B cell (primary cell): Measurements from ENCODE around the gene ADAMTSL1. TPM values are rescaled to one million over a fixed set of nuclear protein-coding genes. Genes with fewer than 3 reads are reported as not detected.

Experiments
- ATAC-seq: fragments of 200-7000 bp; cut with Tn5 transposase; one replicate; pipeline ENCODE4 v1.10.0; 2021; ENCODE audit warnings: low read depth, mild to moderate bottlenecking, moderate number of reproducible peaks, moderate library complexity
- CTCF ChIA-PET: fragments of 350-600 bp; sonication (Branson Sonifier 250); formaldehyde crosslinking; loops from one replicate; lab custom pipeline; 2021; ENCODE audit warnings: antibody characterized with exemption, inconsistent platforms; lab: Charles Lee
- POLR2A ChIA-PET: fragments of 350-600 bp; sonication (Branson Sonifier 250); formaldehyde crosslinking; loops from one replicate; lab custom pipeline; 2021; ENCODE audit warnings: antibody characterized with exemption; lab: Charles Lee
- DNase-seq: peaks from one replicate; pipeline ENCODE4 v3.0.0; 2013
- H2AFZ ChIP-seq: 2 replicates; pipeline ENCODE4 v1.6.1; 2012; ENCODE audit warnings: mild to moderate bottlenecking, low read depth, low read length; ENCODE audit not compliant: insufficient read depth, poor library complexity, severe bottlenecking
- H3K27ac ChIP-seq, 2 donors: 1 replicate in 1 of 2; 2 replicates in 1 of 2; pipeline ENCODE4 v1.5.1; 2012 to 2013; ENCODE audit warnings: low read length in 2 of 2, mild to moderate bottlenecking in 2 of 2, moderate library complexity in 1 of 2
- H3K27me3 ChIP-seq, 4 experiments: fragments of 200-600 bp in 1 of 4; sonication (generic) in 1 of 4; replicated peaks in 1 of 4; 1 replicate in 2 of 4; 2 replicates in 2 of 4; pipeline versions ENCODE4 v1.6.1 to v1.7.0; 2013 to 2016; ENCODE audit warnings: low read length in 3 of 4, mild to moderate bottlenecking in 2 of 4, mixed read lengths in 1 of 4, moderate library complexity in 1 of 4; ENCODE audit not compliant: insufficient read depth in 4 of 4, control insufficient read depth in 3 of 4; ENCODE audit errors: control extremely low read depth in 1 of 4
- H3K36me3 ChIP-seq, 2 experiments: replicated peaks in 1 of 2; 1 replicate in 1 of 2; 2 replicates in 1 of 2; pipeline versions ENCODE4 v1.6.1 to v1.7.1; 2013; ENCODE audit warnings: low read length in 1 of 2; ENCODE audit not compliant: insufficient read depth in 2 of 2, control insufficient read depth in 1 of 2; ENCODE audit errors: control extremely low read depth in 1 of 2, extremely low read depth in 1 of 2
- H3K4me1 ChIP-seq, 2 donors: fragments of 200-600 bp in 1 of 2; sonication (generic) in 1 of 2; 1 replicate in 1 of 2; 2 replicates in 1 of 2; pipeline versions ENCODE4 v1.5.1 to v1.6.1; 2013 to 2017; ENCODE audit warnings: low read length in 2 of 2; ENCODE audit not compliant: control insufficient read depth in 2 of 2, insufficient read depth in 2 of 2
- H3K4me2 ChIP-seq: replicated peaks from 2 replicates; pipeline ENCODE3; 2012; ENCODE audit warnings: mild to moderate bottlenecking, low read depth, low read length; ENCODE audit not compliant: poor library complexity, severe bottlenecking
- H3K4me3 ChIP-seq, 5 experiments: fragments of 200-600 bp in 1 of 5; sonication (generic) in 1 of 5; 1 replicate in 3 of 5; 2 replicates in 2 of 5; pipeline versions ENCODE4 v1.5.1 to v1.7.0; 2011 to 2016; ENCODE audit warnings: low read length in 4 of 5, mild to moderate bottlenecking in 4 of 5, low read depth in 2 of 5, control low read depth in 1 of 5, moderate library complexity in 1 of 5; ENCODE audit not compliant: insufficient read depth in 1 of 5; ENCODE audit errors: control extremely low read depth in 1 of 5, extremely low read depth in 1 of 5
- H3K79me2 ChIP-seq: fragments of 200-600 bp; sonication (generic); one replicate; pipeline ENCODE4 v1.6.0; 2016; ENCODE audit warnings: low read length; ENCODE audit not compliant: control insufficient read depth, insufficient read depth
- H3K9ac ChIP-seq: fragments of 200-600 bp; sonication (generic); 2 replicates; pipeline ENCODE4 v1.6.1; 2017; ENCODE audit warnings: mild to moderate bottlenecking, low read length, moderate library complexity
- H3K9me3 ChIP-seq, 3 donors: one replicate each; pipeline versions ENCODE4 v1.6.1 to v1.7.1; 2013; ENCODE audit warnings: low read length in 2 of 3; ENCODE audit not compliant: control insufficient read depth in 2 of 3, insufficient read depth in 1 of 3; ENCODE audit errors: control extremely low read depth in 1 of 3
- H4K20me1 ChIP-seq: 2 replicates; pipeline ENCODE4 v1.6.0; 2012; ENCODE audit warnings: mild to moderate bottlenecking, low read length; ENCODE audit not compliant: insufficient read depth, control insufficient read depth, poor library complexity, severe bottlenecking
- H3K27ac Mint-ChIP-seq: one replicate; pipeline ENCODE4 v1.8.0; 2021; ENCODE audit warnings: mixed read lengths
- H3K27me3 Mint-ChIP-seq: one replicate; pipeline ENCODE4 v1.8.0; 2021; ENCODE audit warnings: mixed read lengths
- H3K4me1 Mint-ChIP-seq: one replicate; pipeline ENCODE4 v1.8.0; 2021; ENCODE audit warnings: mixed read lengths
- H3K4me3 Mint-ChIP-seq: one replicate; pipeline ENCODE4 v1.8.0; 2021; ENCODE audit warnings: mixed read lengths
- H3K9me3 Mint-ChIP-seq: one replicate; pipeline ENCODE4 v1.8.0; 2022; ENCODE audit warnings: mixed read lengths; ENCODE audit not compliant: insufficient read depth
- CTCF ChIP-seq: fragments of 200-600 bp; IDR thresholded peaks from one replicate; pipeline ENCODE4 v1.8.0; 2022; ENCODE audit warnings: antibody characterized with exemption, mild to moderate bottlenecking
- EZH2 ChIP-seq: IDR thresholded peaks from 2 replicates; pipeline ENCODE4 v1.6.1; 2012; ENCODE audit warnings: borderline replicate concordance, low read depth, mild to moderate bottlenecking, moderate library complexity, low read length; ENCODE audit not compliant: insufficient read depth, poor library complexity, severe bottlenecking
- WGBS: methylation state at CpG from one replicate; pipeline ENCODE4 v1.1.5; 2013; ENCODE audit warnings: missing lambda C conversion rate; ENCODE audit not compliant: insufficient coverage; 5-methylcytosine and 5-hydroxymethylcytosine counted together
- intact Hi-C: fragments of 100-400 bp; cut with micrococcal nuclease; formaldehyde crosslinking; loops from one replicate; pipeline ENCODE4 v1.10.0; 2022
- polyA plus RNA-seq: library from polyadenylated mRNA; depleted of rRNA; stranded (reverse); fragments of >200 nt; gene quantifications from 2 replicates; pipeline ENCODE4 v1.2.3, GENCODE V29; 2012
- total RNA-seq, 2 donors: library from RNA; stranded (reverse); fragments of 120-200 nt in 1 of 2; gene quantifications; 1 replicate in 1 of 2; 2 replicates in 1 of 2; pipeline versions ENCODE4 v1.2.3 to v1.2.4, GENCODE V29; 2013 to 2022

Gene ADAMTSL1
- total and polyA plus RNA-seq, 2 donors (not counting 1 experiment from before 2014, with no cell fraction given) = not detected

GRCh38 chr9:18429070-18429469 is 44.9 kb upstream of the ADAMTSL1 start:
- H3K4me2 ChIP-seq = no peak overlapping the region
- Mint-ChIP-seq H3K27ac (no peak overlapping the region), H3K4me3 (no peak overlapping the region), H3K9me3 (no peaks in the 10 kb centered on the region), H3K4me1 (no peaks in the 10 kb centered on the region), H3K27me3 (peaks cover 4% of the 10 kb centered on the region)
- ChIA-PET POLR2A (no interaction called here), CTCF (no interaction called here)
- H4K20me1 ChIP-seq = no peaks in the 10 kb centered on the region
- H3K4me1 ChIP-seq = no peaks in the 10 kb centered on the region
- no peak overlapping the region for H3K4me3 ChIP-seq
- H3K9ac ChIP-seq = no peak overlapping the region
- DNase-seq (no peak), ATAC-seq (no peak)
- no CpG with 5 or more reads among the region's 2 CpGs for WGBS
- H2AFZ ChIP-seq = no peak overlapping the region
- TF ChIP-seq CTCF (no peak), EZH2 (no peak)
- no peaks in the 10 kb centered on the region for H3K36me3 ChIP-seq
- no peaks in the 10 kb centered on the region for H3K79me2 ChIP-seq
- no peaks in the 10 kb centered on the region for H3K27me3 ChIP-seq
- no peaks in the 10 kb centered on the region for H3K9me3 ChIP-seq
- intact Hi-C loops = no loop called here
- no peak overlapping the region for H3K27ac ChIP-seq

GRCh38 chr9:18433620-18434019 is 40.3 kb upstream of the ADAMTSL1 start:
- peaks cover 0 to 5% (median 0%) of the 10 kb centered on the region in 3 donors for H3K9me3 ChIP-seq
- POLR2A ChIA-PET = no interaction called here
- H3K27ac ChIP-seq = no peak overlapping the region
- H3K27ac Mint-ChIP-seq = no peak overlapping the region
- no peak overlapping the region for H3K4me3 ChIP-seq
- CTCF ChIA-PET = interaction anchor here (1.3 kb wide), 1 partner anchor 10 kb away, joined by 5 read pairs; no protein-coding TSS in a partner anchor
- no peaks in the 10 kb centered on the region for H3K4me1 ChIP-seq
- H3K79me2 ChIP-seq = no peaks in the 10 kb centered on the region
- H3K9me3 Mint-ChIP-seq = no peaks in the 10 kb centered on the region
- no peak overlapping the region for H3K4me2 ChIP-seq
- no peak overlapping the region for H3K4me3 Mint-ChIP-seq
- H3K27me3 Mint-ChIP-seq = peaks cover 23% of the 10 kb centered on the region
- intact Hi-C loops = no loop called here
- DNase-seq (no peak), ATAC-seq (no peak)
- TF ChIP-seq CTCF (no peak), EZH2 (no peak)
- H3K9ac ChIP-seq = no peak overlapping the region
- no peaks in the 10 kb centered on the region for H4K20me1 ChIP-seq
- H2AFZ ChIP-seq = no peak overlapping the region
- H3K36me3 ChIP-seq = no peaks in the 10 kb centered on the region
- H3K4me1 Mint-ChIP-seq = no peaks in the 10 kb centered on the region
- H3K27me3 ChIP-seq = peaks cover 0 to 4% (median 0%) of the 10 kb centered on the region in 4 experiments
